GM12891 (cell line): ENCODE results near the gene PLA2G5.

ENCODE experiments used
- DNase-seq: peaks from one replicate; pipeline ENCODE4 v3.0.0; 2011; ENCODE audit warnings: low spot score; ENCODE audit not compliant: insufficient read length
- FAIRE-seq: peaks from 2 replicates; lab custom pipeline; 2011; peaks lifted over from hg19 to GRCh38; lab: Jason Lieb, UNC
- PAX5 ChIP-seq: IDR thresholded peaks from 2 replicates; pipeline ENCODE4 v1.6.1; 2011; ENCODE audit warnings: low read length, moderate library complexity, mild to moderate bottlenecking; ENCODE audit not compliant: insufficient read depth, severe bottlenecking
- POLR2A ChIP-seq: IDR thresholded peaks from 2 replicates; pipeline ENCODE4 v1.6.1; 2011; ENCODE audit warnings: low read depth, low read length, control low read depth
- POLR2AphosphoS5 ChIP-seq: IDR thresholded peaks from 2 replicates; pipeline ENCODE4 v1.6.1; 2011; ENCODE audit warnings: low read depth, low read length, control low read depth
- POU2F2 ChIP-seq: IDR thresholded peaks from 2 replicates; pipeline ENCODE4 v1.6.1; 2011; ENCODE audit warnings: low read depth, mild to moderate bottlenecking, control low read depth, low read length, moderate library complexity
- SPI1 ChIP-seq: IDR thresholded peaks from 2 replicates; pipeline ENCODE4 v1.6.1; 2011; ENCODE audit warnings: low read depth, low read length, control low read depth
- TAF1 ChIP-seq: IDR thresholded peaks from 2 replicates; pipeline ENCODE4 v1.6.1; 2011; ENCODE audit warnings: low read depth, low read length, control low read depth

Gene PLA2G5

GRCh38 chr1:20061866-20062265 lies 8.1 kb upstream of the PLA2G5 start:
- FAIRE-seq = no peak
- no peak for DNase-seq
- TF ChIP-seq TAF1 = no peak
- no peak for TF ChIP-seq SPI1
- no peak for TF ChIP-seq POU2F2
- TF ChIP-seq POLR2A = no peak
- no peak for TF ChIP-seq PAX5
- no peak for TF ChIP-seq POLR2AphosphoS5

- DNase-seq (no peak), FAIRE-seq (no peak)
- TF ChIP-seq POU2F2 (no peak), PAX5 (no peak), TAF1 (no peak), POLR2A (no peak), POLR2AphosphoS5 (no peak), SPI1 (no peak)
Measured at GRCh38 chr1:20063861-20064292, 6.1 kb upstream of the PLA2G5 start.

- FAIRE-seq (no peak), DNase-seq (no peak)
- no peak for TF ChIP-seq PAX5
- TF ChIP-seq POU2F2 = no peak
- no peak for TF ChIP-seq SPI1
- TF ChIP-seq TAF1 = no peak
- no peak for TF ChIP-seq POLR2AphosphoS5
- TF ChIP-seq POLR2A = no peak
Measured at GRCh38 chr1:20068722-20069121, 1.3 kb upstream of the PLA2G5 start.

GRCh38 chr1:20070357-20070756 lies 363 bp downstream of the PLA2G5 start:
- DNase-seq = no peak
- FAIRE-seq = no peak
- TF ChIP-seq TAF1 (no peak), SPI1 (no peak), POLR2A (no peak), PAX5 (no peak), POU2F2 (no peak), POLR2AphosphoS5 (no peak)

GRCh38 chr1:20071416-20071815 lies 1.4 kb downstream of the PLA2G5 start:
- FAIRE-seq = no peak
- DNase-seq = no peak
- TF ChIP-seq POLR2AphosphoS5 (no peak), SPI1 (no peak), TAF1 (no peak), PAX5 (no peak), POLR2A (no peak), POU2F2 (no peak)

GRCh38 chr1:20072771-20073170 lies 2.8 kb downstream of the PLA2G5 start:
- no peak for FAIRE-seq
- no peak for DNase-seq
- TF ChIP-seq POU2F2 = no peak
- TF ChIP-seq PAX5 = no peak
- no peak for TF ChIP-seq TAF1
- no peak for TF ChIP-seq POLR2A
- no peak for TF ChIP-seq POLR2AphosphoS5
- TF ChIP-seq SPI1 = no peak

- DNase-seq (no peak), FAIRE-seq (peak; percentile 59)
- TF ChIP-seq TAF1 = no peak
- TF ChIP-seq POU2F2 = no peak
- no peak for TF ChIP-seq SPI1
- no peak for TF ChIP-seq POLR2A
- no peak for TF ChIP-seq PAX5
- TF ChIP-seq POLR2AphosphoS5 = no peak
Measured at GRCh38 chr1:20073256-20073655, 3.3 kb downstream of the PLA2G5 start.

- no peak for DNase-seq
- TF ChIP-seq POLR2A (no peak), PAX5 (no peak)
Measured at GRCh38 chr1:20074055-20074724, 4.2 kb downstream of the PLA2G5 start.

GRCh38 chr1:20074725-20075171 lies 4.8 kb downstream of the PLA2G5 start:
- TF ChIP-seq TAF1 (no peak), SPI1 (no peak), POU2F2 (no peak), PAX5 (no peak), POLR2AphosphoS5 (no peak), POLR2A (no peak)
- DNase-seq (no peak), FAIRE-seq (no peak)

More at GRCh38 chr1:20074055-20074724, 4.2 kb downstream of the PLA2G5 start:
- FAIRE-seq = no peak

- no peak for TF ChIP-seq PAX5
- no peak for DNase-seq
- FAIRE-seq = no peak
Measured at GRCh38 chr1:20075345-20075744, 5.4 kb downstream of the PLA2G5 start.
